GM12878 (cell line): ENCODE results near the gene ZNF764.

Experiments used
- BCL11A ChIP-seq: IDR thresholded peaks from 2 replicates; pipeline ENCODE4 v1.6.1; 2011; ENCODE audit warnings: low read depth, low read length
- CTCF ChIP-seq, 3 experiments: IDR thresholded peaks in 2 of 3; conservative IDR thresholded peaks in 1 of 3; 2 replicates each; pipeline ENCODE4 v1.5.1; 2011; ENCODE audit warnings: low read depth in 3 of 3, low read length in 3 of 3, mild to moderate bottlenecking in 3 of 3, control low read depth in 2 of 3, moderate library complexity in 2 of 3, inconsistent platforms in 1 of 3, mixed read lengths in 1 of 3; ENCODE audit not compliant: control insufficient read depth in 2 of 3, insufficient read depth in 1 of 3; ENCODE audit errors: extremely low read depth in 1 of 3
- EGR1 ChIP-seq, 2 experiments: IDR thresholded peaks; 1 replicate in 1 of 2; 2 replicates in 1 of 2; pipeline ENCODE4 v1.6.1; 2011 to 2012; ENCODE audit warnings: low read depth in 2 of 2, low read length in 2 of 2, borderline replicate concordance in 1 of 2, mild to moderate bottlenecking in 1 of 2, moderate library complexity in 1 of 2
- EZH2 ChIP-seq: IDR thresholded peaks from 2 replicates; pipeline ENCODE4 v1.6.1; 2012; ENCODE audit warnings: low read depth, mild to moderate bottlenecking, control low read depth, inconsistent platforms, low read length, borderline replicate concordance; ENCODE audit not compliant: control insufficient read depth
- RB1 ChIP-seq: fragments of 450-650 bp; formaldehyde crosslinking; IDR thresholded peaks from 2 replicates; pipeline ENCODE4 v1.6.1; 2017; ENCODE audit warnings: mild to moderate bottlenecking, borderline replicate concordance
- TAF1 ChIP-seq: IDR thresholded peaks from 2 replicates; pipeline ENCODE4 v1.6.1; 2011; ENCODE audit warnings: mild to moderate bottlenecking, low read depth, low read length, borderline replicate concordance
- ZBTB11 ChIP-seq: fragments of 450-650 bp; formaldehyde crosslinking; IDR thresholded peaks from 2 replicates; pipeline ENCODE4 v1.5.0; 2022; ENCODE audit warnings: mild to moderate bottlenecking, missing genetic modification characterization
- TF ChIP-seq, protein P1 (sequence below): IDR thresholded peaks from 2 replicates; pipeline ENCODE4 v1.6.1; 2012; ENCODE audit warnings: mild to moderate bottlenecking, low read depth, low read length
- TF ChIP-seq, protein P2 (sequence below): IDR thresholded peaks from 2 replicates; pipeline ENCODE4 v1.6.1; 2011; ENCODE audit warnings: mild to moderate bottlenecking, low read depth, low read length, moderate library complexity; ENCODE audit not compliant: insufficient replicate concordance

- TF ChIP-seq RB1 = no peak
- 0 out of 6 replicates have a peak, but pooled peaks of 1 of the 3 experiments have one; percentile 1 for TF ChIP-seq CTCF (IDR thresholded peaks at IDR 0.05 in 2 of 3, conservative IDR thresholded peaks at IDR 0.05 in 1 of 3; ENCODE audit: control insufficient read depth in 2 of 3, extremely low read depth in 1 of 3, insufficient read depth in 1 of 3, low read depth in 3 of 3, low read length in 3 of 3)
- TF ChIP-seq, protein P1, sequence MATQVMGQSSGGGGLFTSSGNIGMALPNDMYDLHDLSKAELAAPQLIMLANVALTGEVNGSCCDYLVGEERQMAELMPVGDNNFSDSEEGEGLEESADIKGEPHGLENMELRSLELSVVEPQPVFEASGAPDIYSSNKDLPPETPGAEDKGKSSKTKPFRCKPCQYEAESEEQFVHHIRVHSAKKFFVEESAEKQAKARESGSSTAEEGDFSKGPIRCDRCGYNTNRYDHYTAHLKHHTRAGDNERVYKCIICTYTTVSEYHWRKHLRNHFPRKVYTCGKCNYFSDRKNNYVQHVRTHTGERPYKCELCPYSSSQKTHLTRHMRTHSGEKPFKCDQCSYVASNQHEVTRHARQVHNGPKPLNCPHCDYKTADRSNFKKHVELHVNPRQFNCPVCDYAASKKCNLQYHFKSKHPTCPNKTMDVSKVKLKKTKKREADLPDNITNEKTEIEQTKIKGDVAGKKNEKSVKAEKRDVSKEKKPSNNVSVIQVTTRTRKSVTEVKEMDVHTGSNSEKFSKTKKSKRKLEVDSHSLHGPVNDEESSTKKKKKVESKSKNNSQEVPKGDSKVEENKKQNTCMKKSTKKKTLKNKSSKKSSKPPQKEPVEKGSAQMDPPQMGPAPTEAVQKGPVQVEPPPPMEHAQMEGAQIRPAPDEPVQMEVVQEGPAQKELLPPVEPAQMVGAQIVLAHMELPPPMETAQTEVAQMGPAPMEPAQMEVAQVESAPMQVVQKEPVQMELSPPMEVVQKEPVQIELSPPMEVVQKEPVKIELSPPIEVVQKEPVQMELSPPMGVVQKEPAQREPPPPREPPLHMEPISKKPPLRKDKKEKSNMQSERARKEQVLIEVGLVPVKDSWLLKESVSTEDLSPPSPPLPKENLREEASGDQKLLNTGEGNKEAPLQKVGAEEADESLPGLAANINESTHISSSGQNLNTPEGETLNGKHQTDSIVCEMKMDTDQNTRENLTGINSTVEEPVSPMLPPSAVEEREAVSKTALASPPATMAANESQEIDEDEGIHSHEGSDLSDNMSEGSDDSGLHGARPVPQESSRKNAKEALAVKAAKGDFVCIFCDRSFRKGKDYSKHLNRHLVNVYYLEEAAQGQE = no peak
- TF ChIP-seq, protein P2, sequence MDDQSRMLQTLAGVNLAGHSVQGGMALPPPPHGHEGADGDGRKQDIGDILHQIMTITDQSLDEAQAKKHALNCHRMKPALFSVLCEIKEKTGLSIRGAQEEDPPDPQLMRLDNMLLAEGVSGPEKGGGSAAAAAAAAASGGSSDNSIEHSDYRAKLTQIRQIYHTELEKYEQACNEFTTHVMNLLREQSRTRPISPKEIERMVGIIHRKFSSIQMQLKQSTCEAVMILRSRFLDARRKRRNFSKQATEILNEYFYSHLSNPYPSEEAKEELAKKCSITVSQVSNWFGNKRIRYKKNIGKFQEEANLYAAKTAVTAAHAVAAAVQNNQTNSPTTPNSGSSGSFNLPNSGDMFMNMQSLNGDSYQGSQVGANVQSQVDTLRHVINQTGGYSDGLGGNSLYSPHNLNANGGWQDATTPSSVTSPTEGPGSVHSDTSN = no peak
- TF ChIP-seq EZH2 = no peak
- no peak for TF ChIP-seq BCL11A
- no peak for TF ChIP-seq ZBTB11 (CRISPR knock-in tag)
- TF ChIP-seq TAF1 = no peak
- TF ChIP-seq EGR1 (IDR thresholded peaks at IDR 0.05; ENCODE audit: borderline replicate concordance in 1 of 2, low read depth in 2 of 2, low read length in 2 of 2) = no peak
Observed at GRCh38 chr16:30533748-30534367, 24.3 kb downstream of the ZNF764 start.
